HG02885 (cell line): ENCODE results near the gene EIF3A.
"Not testable (repeated sequence)": the region's sequence is repeated elsewhere in the genome, so short reads cannot be mapped to it uniquely, and the experiment has no call there.

ENCODE experiments used
- ATAC-seq: cut with Tn5 transposase; IDR thresholded peaks from one replicate; pipeline ENCODE4 v1.9.1; 2021; ENCODE audit warnings: mild to moderate bottlenecking; ENCODE audit not compliant: unreplicated experiment, poor library complexity

Gene EIF3A, protein sequence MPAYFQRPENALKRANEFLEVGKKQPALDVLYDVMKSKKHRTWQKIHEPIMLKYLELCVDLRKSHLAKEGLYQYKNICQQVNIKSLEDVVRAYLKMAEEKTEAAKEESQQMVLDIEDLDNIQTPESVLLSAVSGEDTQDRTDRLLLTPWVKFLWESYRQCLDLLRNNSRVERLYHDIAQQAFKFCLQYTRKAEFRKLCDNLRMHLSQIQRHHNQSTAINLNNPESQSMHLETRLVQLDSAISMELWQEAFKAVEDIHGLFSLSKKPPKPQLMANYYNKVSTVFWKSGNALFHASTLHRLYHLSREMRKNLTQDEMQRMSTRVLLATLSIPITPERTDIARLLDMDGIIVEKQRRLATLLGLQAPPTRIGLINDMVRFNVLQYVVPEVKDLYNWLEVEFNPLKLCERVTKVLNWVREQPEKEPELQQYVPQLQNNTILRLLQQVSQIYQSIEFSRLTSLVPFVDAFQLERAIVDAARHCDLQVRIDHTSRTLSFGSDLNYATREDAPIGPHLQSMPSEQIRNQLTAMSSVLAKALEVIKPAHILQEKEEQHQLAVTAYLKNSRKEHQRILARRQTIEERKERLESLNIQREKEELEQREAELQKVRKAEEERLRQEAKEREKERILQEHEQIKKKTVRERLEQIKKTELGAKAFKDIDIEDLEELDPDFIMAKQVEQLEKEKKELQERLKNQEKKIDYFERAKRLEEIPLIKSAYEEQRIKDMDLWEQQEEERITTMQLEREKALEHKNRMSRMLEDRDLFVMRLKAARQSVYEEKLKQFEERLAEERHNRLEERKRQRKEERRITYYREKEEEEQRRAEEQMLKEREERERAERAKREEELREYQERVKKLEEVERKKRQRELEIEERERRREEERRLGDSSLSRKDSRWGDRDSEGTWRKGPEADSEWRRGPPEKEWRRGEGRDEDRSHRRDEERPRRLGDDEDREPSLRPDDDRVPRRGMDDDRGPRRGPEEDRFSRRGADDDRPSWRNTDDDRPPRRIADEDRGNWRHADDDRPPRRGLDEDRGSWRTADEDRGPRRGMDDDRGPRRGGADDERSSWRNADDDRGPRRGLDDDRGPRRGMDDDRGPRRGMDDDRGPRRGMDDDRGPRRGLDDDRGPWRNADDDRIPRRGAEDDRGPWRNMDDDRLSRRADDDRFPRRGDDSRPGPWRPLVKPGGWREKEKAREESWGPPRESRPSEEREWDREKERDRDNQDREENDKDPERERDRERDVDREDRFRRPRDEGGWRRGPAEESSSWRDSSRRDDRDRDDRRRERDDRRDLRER (N-terminal part only)

DNA sequence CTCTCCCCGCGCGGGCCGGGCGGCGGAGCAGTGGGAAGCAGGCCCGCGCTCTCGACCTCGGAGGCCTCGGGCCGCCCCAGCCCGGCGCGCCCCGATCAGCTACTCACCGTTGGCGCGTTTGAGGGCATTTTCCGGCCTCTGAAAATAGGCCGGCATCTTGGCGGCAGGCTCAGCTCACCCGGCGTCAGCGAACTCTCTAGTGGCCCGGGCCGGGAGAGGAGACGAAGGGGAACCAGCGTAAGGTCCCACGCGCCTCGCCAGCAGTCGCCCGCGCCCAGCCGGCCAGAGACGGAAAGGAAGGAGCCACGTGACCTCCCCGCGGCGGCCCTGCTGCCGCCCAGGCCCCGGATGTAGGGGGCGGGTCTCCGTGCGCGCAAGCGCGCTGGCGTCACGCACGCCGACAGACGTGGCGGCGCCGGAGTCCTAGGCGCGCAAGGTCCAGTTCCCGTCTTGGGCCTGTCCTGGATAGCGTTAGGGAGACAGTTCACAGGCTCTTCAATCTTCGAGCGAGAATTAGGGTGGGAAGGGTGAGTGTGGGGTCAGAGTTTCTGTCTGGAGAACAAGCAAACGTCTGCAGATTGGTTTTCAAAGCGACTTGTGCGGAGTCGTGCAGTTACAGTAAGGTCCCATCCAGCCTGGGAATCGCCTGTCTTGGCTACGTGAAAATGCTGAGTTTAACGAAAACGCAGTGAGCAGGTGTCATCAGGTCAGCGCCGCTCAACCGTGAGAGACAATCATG is at the start of gene EIF3A:
Gene EIF3A, minus strand, starts transcription at position 297 of the 739 bp plus-strand sequence. Its CDS starts 141 bp downstream, at position 156.
- peak; percentile 85 for ATAC-seq

DNA sequence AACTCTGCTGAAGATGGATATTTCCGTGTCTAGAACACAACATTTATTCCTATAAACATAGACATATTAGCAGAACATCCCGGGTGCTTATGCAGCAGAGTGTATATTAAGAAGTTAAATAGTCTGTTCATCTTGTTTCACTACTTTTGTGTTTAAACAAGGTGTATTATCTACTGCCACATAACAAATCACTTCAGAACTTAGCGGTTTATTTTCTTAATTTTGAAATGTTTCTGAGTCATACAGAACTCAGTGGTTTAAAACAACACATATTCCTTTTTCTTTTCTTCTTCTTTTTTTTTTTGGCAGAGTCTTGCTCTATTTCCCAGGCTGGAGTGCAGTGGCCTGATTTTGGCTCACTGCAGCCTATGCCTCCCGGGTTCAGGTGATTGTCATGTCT is 49.1 kb upstream of the EIF3A start:
- ATAC-seq: no peak

- no peak for ATAC-seq
Observed at GRCh38 chr10:119125942-119126341, 45.3 kb upstream of the EIF3A start.

- ATAC-seq: no peak
Observed at GRCh38 chr10:119120875-119121274, 40.3 kb upstream of the EIF3A start.

GRCh38 chr10:119120413-119120867 is 39.8 kb upstream of the EIF3A start:
- peak; percentile 92 for ATAC-seq

- ATAC-seq: no peak
Observed at GRCh38 chr10:119119400-119119799, 38.8 kb upstream of the EIF3A start.

DNA sequence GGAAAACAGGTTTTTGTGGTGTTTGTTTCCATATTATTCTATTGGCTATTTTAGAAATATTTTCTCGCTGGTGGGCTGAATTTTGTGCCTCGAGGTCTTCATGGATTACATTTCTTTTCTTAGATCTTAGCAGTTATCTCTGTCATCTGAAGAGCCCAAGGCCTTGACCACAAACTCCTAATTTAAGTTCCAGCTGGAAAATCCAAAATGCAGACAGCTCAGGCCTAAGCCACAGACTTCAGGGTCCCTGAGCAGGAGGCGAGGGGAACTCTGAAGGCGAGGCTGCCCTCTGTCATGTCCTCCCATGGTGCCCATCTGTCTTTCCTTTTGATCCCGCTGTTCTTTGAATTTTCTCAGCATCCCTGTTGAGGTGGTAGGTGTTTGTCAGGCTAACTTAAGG is 37.6 kb upstream of the EIF3A start:
- ATAC-seq: no peak

GRCh38 chr10:119116326-119116951 is 35.8 kb upstream of the EIF3A start:
- ATAC-seq: no peak

GRCh38 chr10:119115926-119116325 is 35.3 kb upstream of the EIF3A start:
- ATAC-seq: no peak

DNA sequence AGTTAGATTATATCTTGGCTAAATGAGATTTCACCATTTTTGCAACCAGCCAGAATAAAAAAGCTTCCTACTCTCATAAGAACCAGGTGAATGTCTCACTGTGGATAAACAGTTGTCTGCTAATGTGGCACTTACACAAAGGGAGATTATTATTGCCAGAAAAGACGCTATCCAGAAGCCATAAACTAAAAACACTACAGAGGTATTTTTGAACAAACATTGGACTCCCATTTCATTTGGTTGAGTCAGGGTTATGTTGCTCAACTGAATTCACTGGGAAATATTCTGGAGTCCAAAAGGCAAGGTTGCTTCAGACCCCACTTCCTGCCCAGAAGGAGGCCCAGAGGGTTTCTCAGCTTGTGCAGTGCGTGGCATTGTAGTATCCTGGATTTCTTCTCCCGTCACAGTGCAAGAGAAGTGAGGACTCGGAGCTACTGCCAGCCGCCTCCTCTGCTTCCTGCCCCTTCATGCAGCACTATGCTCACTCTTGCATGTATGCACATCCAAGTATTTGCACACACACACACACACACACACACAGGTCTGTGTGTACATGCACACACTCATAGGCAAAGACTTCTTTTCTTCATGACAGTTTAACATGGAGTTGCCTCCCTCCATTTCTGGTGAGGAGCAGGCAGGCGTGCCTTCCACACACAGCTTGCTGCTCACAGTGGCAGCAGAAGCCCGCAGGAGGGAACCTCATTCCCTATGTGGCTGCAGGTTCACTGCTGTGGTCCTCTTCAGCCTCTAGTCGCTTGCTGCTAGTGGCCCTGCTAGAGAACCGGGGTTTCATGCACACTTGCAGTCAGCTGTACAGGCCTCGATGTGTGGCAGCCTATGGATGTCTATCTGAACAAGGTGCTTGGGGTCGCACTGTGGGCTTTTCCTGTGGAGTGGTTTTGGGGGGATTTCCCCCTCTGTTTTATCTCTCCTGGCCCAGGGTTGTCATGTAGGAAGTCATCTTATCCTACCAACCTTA is 33.4 kb upstream of the EIF3A start:
- ATAC-seq: no peak

DNA sequence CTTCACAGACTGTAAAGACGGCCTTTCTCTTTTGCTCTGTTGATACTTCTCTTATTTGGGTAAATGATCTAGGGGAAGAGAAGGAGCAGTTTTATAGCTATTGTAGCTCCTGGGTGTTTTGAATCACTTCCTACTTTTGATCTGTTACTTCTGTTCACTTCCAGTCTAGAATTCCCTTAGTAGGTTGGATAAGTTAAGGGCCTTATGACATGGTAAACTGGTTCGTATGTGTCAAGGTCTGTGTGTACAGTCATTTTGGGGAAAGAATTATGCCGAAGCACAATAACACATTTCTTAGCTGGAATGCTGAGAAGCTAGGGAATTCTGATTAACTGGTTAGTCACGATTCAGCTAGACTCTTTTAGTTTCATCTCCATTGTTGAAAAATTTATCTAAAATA is 31.4 kb upstream of the EIF3A start:
- ATAC-seq: no peak

- not testable (repeated sequence) for ATAC-seq
Observed at GRCh38 chr10:119107771-119108170, 27.2 kb upstream of the EIF3A start.

DNA sequence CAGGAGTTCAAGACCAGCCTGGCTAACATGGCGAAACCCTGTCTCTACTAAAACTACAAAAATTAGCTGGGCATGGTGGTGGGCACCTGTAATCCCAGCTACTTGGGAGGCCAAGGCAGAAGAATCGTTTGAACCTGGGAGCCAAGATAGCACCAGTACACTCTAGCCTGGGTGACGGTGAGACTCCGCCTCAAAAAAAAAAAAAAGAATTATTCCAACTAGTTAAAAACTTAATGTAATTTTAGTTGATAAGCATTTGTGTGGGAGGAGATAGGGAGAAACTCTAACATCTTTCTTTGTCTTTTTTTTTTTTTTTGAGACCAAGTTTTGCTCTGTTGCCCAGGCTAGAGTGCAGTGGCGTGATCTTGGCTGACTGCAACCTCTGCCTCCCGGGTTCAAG is 26.5 kb upstream of the EIF3A start:
- ATAC-seq: not testable (repeated sequence)

DNA sequence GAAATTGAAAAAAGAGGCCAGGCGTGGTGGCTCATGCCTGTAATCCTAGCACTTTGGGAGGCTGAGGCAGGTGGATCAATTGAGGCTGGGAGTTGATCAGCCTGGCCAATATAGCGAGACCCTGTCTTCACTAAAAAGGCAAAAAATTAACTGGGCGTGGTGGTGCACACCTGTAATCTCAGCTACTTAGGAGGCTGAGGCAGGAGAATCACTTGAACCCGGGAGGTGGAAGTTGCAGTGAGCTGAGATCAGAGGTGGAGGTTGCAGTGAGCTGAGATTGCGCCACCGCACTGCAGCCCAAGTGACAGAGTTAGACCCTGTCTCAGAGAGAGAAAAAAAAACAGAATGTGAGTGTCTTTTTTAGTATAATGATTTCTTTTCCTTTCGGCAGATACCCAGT is 25.3 kb upstream of the EIF3A start:
- not testable (repeated sequence) for ATAC-seq

DNA sequence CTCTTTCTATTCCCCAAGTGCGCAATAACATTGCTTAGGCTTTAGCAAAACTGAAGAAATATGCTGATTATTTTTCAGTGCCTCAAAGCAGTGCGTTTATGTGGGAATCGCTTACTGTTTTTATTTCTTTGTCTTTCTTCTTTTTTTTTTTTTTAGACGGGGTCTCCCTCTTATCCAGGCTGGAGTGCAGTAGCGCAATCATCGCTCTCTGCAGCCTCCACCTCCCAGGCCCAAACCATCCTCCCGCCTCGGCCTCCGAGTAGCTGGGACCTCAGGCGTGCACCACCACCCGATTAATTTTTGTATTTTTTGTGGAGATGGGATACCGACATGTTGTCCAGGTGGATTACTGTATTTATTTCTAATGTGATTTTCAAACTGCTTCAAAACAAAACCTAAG is 24.5 kb upstream of the EIF3A start:
- no peak for ATAC-seq

GRCh38 chr10:119104654-119105015 is 24.0 kb upstream of the EIF3A start:
- no peak for ATAC-seq

DNA sequence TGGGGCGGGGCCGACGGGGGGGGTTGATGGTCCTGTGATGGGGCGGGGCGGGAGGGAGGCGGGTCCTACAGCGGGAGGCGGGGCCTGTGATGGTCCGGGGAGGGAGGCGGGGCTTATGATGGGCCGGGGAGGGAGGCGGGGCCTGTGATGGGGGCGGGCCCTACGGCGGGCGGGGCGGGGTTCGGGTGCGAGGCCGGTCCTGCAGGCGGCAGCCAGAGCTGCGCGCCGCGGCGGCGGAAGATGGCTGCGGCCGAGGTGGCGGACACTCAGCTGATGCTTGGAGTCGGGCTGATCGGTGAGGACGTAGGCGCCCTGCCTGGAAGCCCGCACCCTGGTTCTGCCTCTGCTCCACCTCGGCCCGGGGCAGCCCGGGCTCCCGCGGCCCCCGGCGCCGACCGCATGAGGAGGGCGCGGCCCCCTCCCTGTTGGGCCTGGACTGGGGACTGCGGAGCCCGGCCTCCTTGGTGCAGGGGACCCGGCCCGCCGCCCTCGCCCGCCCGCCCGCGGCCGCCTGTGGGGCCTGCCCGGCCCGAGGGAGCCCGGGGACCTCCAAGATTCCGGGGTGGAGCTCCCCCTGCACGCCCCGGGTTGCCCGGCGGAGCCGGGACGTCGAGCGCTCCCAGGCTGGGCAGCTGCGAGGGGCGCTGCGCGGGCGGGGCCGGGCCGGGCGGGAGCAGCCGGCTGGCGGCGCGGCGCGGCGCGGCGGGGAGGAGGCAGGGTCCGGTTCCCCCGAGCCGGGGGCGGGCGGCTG is 23.5 kb upstream of the EIF3A start, which contains the start of gene DENND10:
Gene DENND10, plus strand, starts transcription at position 211 of the 751 bp plus-strand sequence. Its CDS starts 30 bp downstream, at position 241.
- ATAC-seq: peak; percentile 81
